Keratinocyte (primary cell): Measurements from ENCODE around the gene CHODL. TPM values are rescaled to one million over a fixed set of nuclear protein-coding genes. Genes with fewer than 3 reads are reported as not detected.

ENCODE experiments used
- DNase-seq: peaks from one replicate; pipeline ENCODE4 v3.0.0-alpha.2; 2011; ENCODE audit warnings: low read depth, missing footprints, low spot score
- FAIRE-seq: peaks from 2 replicates; lab custom pipeline; 2011; peaks lifted over from hg19 to GRCh38; lab: Jason Lieb, UNC
- H2AFZ ChIP-seq: 2 replicates; pipeline ENCODE4 v1.6.0; 2012; ENCODE audit warnings: low read length, control low read depth, inconsistent platforms; ENCODE audit not compliant: control insufficient read depth
- H3K27ac ChIP-seq: 2 replicates; pipeline ENCODE4 v1.5.1; 2011; ENCODE audit warnings: low read length; ENCODE audit not compliant: control insufficient read depth, insufficient read depth
- H3K27me3 ChIP-seq: 3 replicates; pipeline ENCODE4 v1.6.0; 2011; ENCODE audit warnings: low read length; ENCODE audit not compliant: control insufficient read depth, insufficient read depth; ENCODE audit errors: extremely low read depth
- H3K36me3 ChIP-seq, 2 experiments: 2 replicates in 1 of 2; 3 replicates in 1 of 2; pipeline ENCODE4 v1.5.1; 2011; ENCODE audit warnings: low read length in 2 of 2, mild to moderate bottlenecking in 1 of 2; ENCODE audit not compliant: control insufficient read depth in 2 of 2, insufficient read depth in 2 of 2; ENCODE audit errors: extremely low read depth in 1 of 2
- H3K4me1 ChIP-seq: 3 replicates; pipeline ENCODE4 v1.5.1; 2011; ENCODE audit warnings: low read length; ENCODE audit not compliant: control insufficient read depth, insufficient read depth; ENCODE audit errors: extremely low read depth
- H3K4me2 ChIP-seq: 3 replicates; pipeline ENCODE4 v1.6.0; 2011; ENCODE audit warnings: low read depth, low read length; ENCODE audit not compliant: control insufficient read depth, insufficient read depth; ENCODE audit errors: extremely low read depth
- H3K4me3 ChIP-seq, 3 experiments: fragments of 200-600 bp in 1 of 3; sonication (generic) in 1 of 3; 2 replicates in 2 of 3; 3 replicates in 1 of 3; pipeline ENCODE4 v1.5.1; 2011 to 2016; ENCODE audit warnings: low read length in 3 of 3, mild to moderate bottlenecking in 3 of 3, control low read depth in 2 of 3, inconsistent platforms in 1 of 3, low read depth in 1 of 3, mixed read lengths in 1 of 3, mixed run types in 1 of 3, moderate library complexity in 1 of 3; ENCODE audit not compliant: control insufficient read depth in 2 of 3, insufficient read depth in 2 of 3; ENCODE audit errors: extremely low read depth in 1 of 3
- H3K79me2 ChIP-seq: 2 replicates; pipeline ENCODE4 v1.6.0; 2012; ENCODE audit warnings: low read length; ENCODE audit not compliant: control insufficient read depth, insufficient read depth
- H3K9ac ChIP-seq: 3 replicates; pipeline ENCODE4 v1.6.0; 2011; ENCODE audit warnings: low read length; ENCODE audit not compliant: control insufficient read depth, insufficient read depth; ENCODE audit errors: extremely low read depth
- H3K9me1 ChIP-seq: 3 replicates; pipeline ENCODE4 v1.6.0; 2011; ENCODE audit warnings: low read length; ENCODE audit not compliant: control insufficient read depth, insufficient read depth; ENCODE audit errors: extremely low read depth
- H3K9me3 ChIP-seq: 2 replicates; pipeline ENCODE4 v1.5.1; 2012; ENCODE audit warnings: low read depth, low read length; ENCODE audit not compliant: control insufficient read depth
- H4K20me1 ChIP-seq: 3 replicates; pipeline ENCODE4 v1.6.0; 2011; ENCODE audit warnings: low read length; ENCODE audit not compliant: control insufficient read depth, insufficient read depth; ENCODE audit errors: extremely low read depth
- EZH2 ChIP-seq: IDR thresholded peaks from one replicate; pipeline ENCODE4 v1.6.1; 2012; ENCODE audit warnings: inconsistent platforms, mild to moderate bottlenecking, low read length, moderate library complexity
- dilution Hi-C: fragments of 300-500 bp; cut with MboI; formaldehyde crosslinking; loops from one replicate; pipeline ENCODE4 v1.7.0; 2020; ENCODE audit warnings: low sequenced_read_pairs; ENCODE audit not compliant: extremely low pct_ligation_motif_present
- polyA plus RNA-seq, 5 experiments: library from polyadenylated mRNA; depleted of rRNA in 3 of 5; stranded (reverse) in 3 of 5; stranded (forward) in 1 of 5; unstranded in 1 of 5; fragments of >200 nt; gene quantifications; 1 replicate in 1 of 5; 2 replicates in 3 of 5; 3 replicates in 1 of 5; pipeline versions ENCODE4 v1.2.1 to v1.2.3, GENCODE V29; 2011 to 2012; ENCODE audit warnings: missing spikeins in 2 of 5, low read depth in 1 of 5, low replicate concordance in 1 of 5
- TF ChIP-seq, protein P1 (sequence below), 3 experiments: IDR thresholded peaks in 1 of 3; conservative IDR thresholded peaks in 1 of 3; optimal IDR thresholded peaks in 1 of 3; 2 replicates in 2 of 3; 3 replicates in 1 of 3; pipeline versions ENCODE3 to v1.5.1; 2011; ENCODE audit warnings: low read length in 3 of 3, mild to moderate bottlenecking in 3 of 3, moderate library complexity in 2 of 3, control low read depth in 1 of 3, inconsistent platforms in 1 of 3; ENCODE audit not compliant: insufficient read depth in 2 of 3; ENCODE audit errors: extremely low read depth in 1 of 3

Gene CHODL
- polyA plus RNA-seq, 1 donor (not counting 4 experiments of a cell fraction or from before 2014, with no cell fraction given): 1.4 TPM

DNA sequence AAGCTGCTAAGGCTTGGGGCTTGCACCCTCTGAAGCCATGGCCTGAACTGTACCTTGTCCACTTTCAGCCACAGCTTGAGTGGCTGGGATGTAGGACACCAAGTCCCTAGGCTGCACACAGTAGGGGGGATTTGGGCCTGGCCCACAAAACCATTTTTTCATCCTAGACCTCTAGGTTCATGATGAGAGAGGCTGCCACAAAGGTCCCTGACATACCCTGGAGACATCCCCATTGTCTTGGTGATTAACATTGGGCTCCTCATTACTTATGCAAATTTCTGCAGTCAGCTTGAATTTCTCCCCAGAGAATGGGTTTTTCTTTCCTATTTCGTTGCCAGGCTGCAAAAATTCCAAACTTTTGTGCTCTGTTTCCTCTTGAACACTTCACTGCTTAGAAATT lies 26.3 kb upstream of the CHODL start:
- DNase-seq: no peak
- H3K36me3 ChIP-seq: no peaks in the 10 kb centered on the region
- H3K27ac ChIP-seq: no peak overlapping the region
- H3K4me1 ChIP-seq: no peaks in the 10 kb centered on the region
- no peaks in the 10 kb centered on the region for H3K9me1 ChIP-seq
- H2AFZ ChIP-seq: no peak overlapping the region
- no peaks in the 10 kb centered on the region for H4K20me1 ChIP-seq
- no peak overlapping the region for H3K4me3 ChIP-seq
- no peak for FAIRE-seq
- H3K4me2 ChIP-seq: no peak overlapping the region
- dilution Hi-C loops: no loop called here
- no peaks in the 10 kb centered on the region for H3K27me3 ChIP-seq
- TF ChIP-seq EZH2: no peak
- TF ChIP-seq, protein P1, sequence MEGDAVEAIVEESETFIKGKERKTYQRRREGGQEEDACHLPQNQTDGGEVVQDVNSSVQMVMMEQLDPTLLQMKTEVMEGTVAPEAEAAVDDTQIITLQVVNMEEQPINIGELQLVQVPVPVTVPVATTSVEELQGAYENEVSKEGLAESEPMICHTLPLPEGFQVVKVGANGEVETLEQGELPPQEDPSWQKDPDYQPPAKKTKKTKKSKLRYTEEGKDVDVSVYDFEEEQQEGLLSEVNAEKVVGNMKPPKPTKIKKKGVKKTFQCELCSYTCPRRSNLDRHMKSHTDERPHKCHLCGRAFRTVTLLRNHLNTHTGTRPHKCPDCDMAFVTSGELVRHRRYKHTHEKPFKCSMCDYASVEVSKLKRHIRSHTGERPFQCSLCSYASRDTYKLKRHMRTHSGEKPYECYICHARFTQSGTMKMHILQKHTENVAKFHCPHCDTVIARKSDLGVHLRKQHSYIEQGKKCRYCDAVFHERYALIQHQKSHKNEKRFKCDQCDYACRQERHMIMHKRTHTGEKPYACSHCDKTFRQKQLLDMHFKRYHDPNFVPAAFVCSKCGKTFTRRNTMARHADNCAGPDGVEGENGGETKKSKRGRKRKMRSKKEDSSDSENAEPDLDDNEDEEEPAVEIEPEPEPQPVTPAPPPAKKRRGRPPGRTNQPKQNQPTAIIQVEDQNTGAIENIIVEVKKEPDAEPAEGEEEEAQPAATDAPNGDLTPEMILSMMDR (optimal IDR thresholded peaks at IDR 0.05 in 1 of 3, IDR thresholded peaks at IDR 0.05 in 1 of 3, conservative IDR thresholded peaks at IDR 0.05 in 1 of 3; ENCODE audit: extremely low read depth in 1 of 3, insufficient read depth in 2 of 3, low read length in 3 of 3): no peak
- no peaks in the 10 kb centered on the region for H3K79me2 ChIP-seq
- no peaks in the 10 kb centered on the region for H3K9me3 ChIP-seq
- H3K9ac ChIP-seq: no peak overlapping the region

DNA sequence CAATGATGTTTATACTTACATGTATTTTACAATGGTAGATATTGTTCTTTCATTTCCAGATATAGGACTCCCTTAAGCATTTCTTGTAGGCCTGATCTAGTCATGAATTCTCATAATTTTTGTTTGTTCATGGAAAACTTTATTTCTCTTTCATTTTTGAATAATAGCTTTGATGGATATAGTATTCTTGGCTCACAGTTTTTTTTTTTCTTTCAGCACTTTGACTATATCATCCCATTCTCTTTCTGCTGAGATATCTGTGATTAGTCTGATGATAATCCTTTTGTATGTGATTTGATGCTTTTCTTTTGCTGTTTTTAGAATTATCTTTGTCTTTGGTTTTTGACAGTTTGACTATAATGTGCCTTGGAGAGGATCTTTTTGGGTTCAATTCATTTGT lies 24.1 kb upstream of the CHODL start:
- Histone ChIP-seq H3K9ac (no peak overlapping the region), H3K27me3 (no peaks in the 10 kb centered on the region), H3K9me1 (no peaks in the 10 kb centered on the region), H2AFZ (no peak overlapping the region), H3K36me3 (no peaks in the 10 kb centered on the region), H3K9me3 (no peaks in the 10 kb centered on the region), H3K27ac (no peak overlapping the region), H3K4me1 (no peaks in the 10 kb centered on the region), H3K79me2 (no peaks in the 10 kb centered on the region), H3K4me3 (no peak overlapping the region), H3K4me2 (no peak overlapping the region), H4K20me1 (no peaks in the 10 kb centered on the region)
- FAIRE-seq (no peak), DNase-seq (no peak)
- TF ChIP-seq, protein P1 (optimal IDR thresholded peaks at IDR 0.05 in 1 of 3, IDR thresholded peaks at IDR 0.05 in 1 of 3, conservative IDR thresholded peaks at IDR 0.05 in 1 of 3; ENCODE audit: extremely low read depth in 1 of 3, insufficient read depth in 2 of 3, low read length in 3 of 3): no peak
- TF ChIP-seq EZH2: no peak
- dilution Hi-C loops: no loop called here
